Tibial nerve (tissue), 4 donors: ENCODE results near the gene TBXAS1.

ENCODE experiments used
- EP300 ChIP-seq, 2 donors: sonication (generic); formaldehyde crosslinking; IDR thresholded peaks; one replicate each; pipeline ENCODE4 v1.6.1; 2017; ENCODE audit warnings: antibody characterized with exemption in 2 of 2, mild to moderate bottlenecking in 1 of 2
- TF ChIP-seq, protein P1 (sequence below), 5 experiments: fragments of 200-600 bp in 3 of 5; fragments of 450-650 bp in 2 of 5; sonication (generic) in 3 of 5; IDR thresholded peaks; one replicate each; pipeline ENCODE4 v1.5.1; 2016 to 2019; ENCODE audit warnings: antibody characterized with exemption in 5 of 5, mild to moderate bottlenecking in 3 of 5, moderate library complexity in 2 of 5

- TF ChIP-seq, protein P1, sequence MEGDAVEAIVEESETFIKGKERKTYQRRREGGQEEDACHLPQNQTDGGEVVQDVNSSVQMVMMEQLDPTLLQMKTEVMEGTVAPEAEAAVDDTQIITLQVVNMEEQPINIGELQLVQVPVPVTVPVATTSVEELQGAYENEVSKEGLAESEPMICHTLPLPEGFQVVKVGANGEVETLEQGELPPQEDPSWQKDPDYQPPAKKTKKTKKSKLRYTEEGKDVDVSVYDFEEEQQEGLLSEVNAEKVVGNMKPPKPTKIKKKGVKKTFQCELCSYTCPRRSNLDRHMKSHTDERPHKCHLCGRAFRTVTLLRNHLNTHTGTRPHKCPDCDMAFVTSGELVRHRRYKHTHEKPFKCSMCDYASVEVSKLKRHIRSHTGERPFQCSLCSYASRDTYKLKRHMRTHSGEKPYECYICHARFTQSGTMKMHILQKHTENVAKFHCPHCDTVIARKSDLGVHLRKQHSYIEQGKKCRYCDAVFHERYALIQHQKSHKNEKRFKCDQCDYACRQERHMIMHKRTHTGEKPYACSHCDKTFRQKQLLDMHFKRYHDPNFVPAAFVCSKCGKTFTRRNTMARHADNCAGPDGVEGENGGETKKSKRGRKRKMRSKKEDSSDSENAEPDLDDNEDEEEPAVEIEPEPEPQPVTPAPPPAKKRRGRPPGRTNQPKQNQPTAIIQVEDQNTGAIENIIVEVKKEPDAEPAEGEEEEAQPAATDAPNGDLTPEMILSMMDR (IDR thresholded peaks at IDR 0.05), result no peak
- no peak for TF ChIP-seq EP300 (IDR thresholded peaks at IDR 0.05)
Measured at GRCh38 chr7:139995017-139995915, 166.2 kb downstream of the TBXAS1 start.
